Suprapubic skin (tissue), 4 donors: ENCODE results near the gene HDGFL2. TPM values are rescaled to one million over a fixed set of nuclear protein-coding genes. Genes with fewer than 3 reads are reported as not detected.

Source experiments
- DNase-seq, 2 donors: peaks; one replicate each; pipeline ENCODE4 v3.0.0-alpha.2; 2019; ENCODE audit warnings: low spot score in 2 of 2
- H3K27ac ChIP-seq: fragments of 200-600 bp; sonication (generic); one replicate; pipeline ENCODE4 v1.5.1; 2019
- H3K27me3 ChIP-seq: fragments of 200-600 bp; sonication (generic); one replicate; pipeline ENCODE4 v1.5.1; 2019
- H3K36me3 ChIP-seq: fragments of 200-600 bp; sonication (generic); one replicate; pipeline ENCODE4 v1.5.1; 2019
- H3K4me1 ChIP-seq: fragments of 200-600 bp; sonication (generic); one replicate; pipeline ENCODE4 v1.5.1; 2019
- H3K4me3 ChIP-seq: fragments of 200-600 bp; sonication (generic); one replicate; pipeline ENCODE4 v1.5.1; 2019; ENCODE audit warnings: mild to moderate bottlenecking
- H3K9me3 ChIP-seq: fragments of 200-600 bp; sonication (generic); one replicate; pipeline ENCODE4 v1.5.1; 2019
- CTCF ChIP-seq, 2 donors: fragments of 200-600 bp in 1 of 2; fragments of 450-650 bp in 1 of 2; sonication (generic) in 1 of 2; IDR thresholded peaks; one replicate each; pipeline ENCODE4 v1.5.1; 2016 to 2019; ENCODE audit warnings: antibody characterized with exemption in 2 of 2, mild to moderate bottlenecking in 1 of 2, moderate library complexity in 1 of 2
- EP300 ChIP-seq: sonication (generic); formaldehyde crosslinking; IDR thresholded peaks from one replicate; pipeline ENCODE4 v1.6.1; 2017; ENCODE audit warnings: antibody characterized with exemption
- POLR2A ChIP-seq, 2 donors: fragments of 450-650 bp; IDR thresholded peaks; one replicate each; pipeline ENCODE4 v1.6.1; 2017; ENCODE audit warnings: antibody characterized with exemption in 2 of 2, mild to moderate bottlenecking in 2 of 2, moderate library complexity in 2 of 2
- POLR2AphosphoS5 ChIP-seq, 3 donors: sonication (generic); formaldehyde crosslinking; IDR thresholded peaks; one replicate each; pipeline ENCODE4 v1.6.1; 2017; ENCODE audit warnings: antibody characterized with exemption in 3 of 3
- WGBS: methylation state at CpG from one replicate; pipeline ENCODE4 v1.1.5; 2018; 5-methylcytosine and 5-hydroxymethylcytosine counted together
- total RNA-seq, 4 donors: library from RNA; depleted of rRNA; stranded (reverse); fragments of >200 nt; gene quantifications; one replicate each; pipeline ENCODE4 v1.1.0, GENCODE V29; 2016

The HDGFL2 gene
- total RNA-seq, 4 donors from 2014 or later = 23.0 to 27.4 (median 23.4) TPM

GRCh38 chr19:4473763-4474513 lies 1.8 kb downstream of the HDGFL2 start:
- Histone ChIP-seq H3K36me3 (peaks cover 31% of the 10 kb centered on the region), H3K9me3 (no peaks in the 10 kb centered on the region), H3K27me3 (no peaks in the 10 kb centered on the region), H3K4me3 (peak overlapping the region; percentile 96), H3K4me1 (peaks cover 31% of the 10 kb centered on the region), H3K27ac (no peak overlapping the region)
- WGBS = 31% methylated on average over 23 of the region's 23 CpGs
- TF ChIP-seq EP300 (no peak), POLR2A (IDR thresholded peaks at IDR 0.05) (no peak), CTCF (IDR thresholded peaks at IDR 0.05) (no peak), POLR2AphosphoS5 (IDR thresholded peaks at IDR 0.05) (no peak)
- peak in 1 of 2 donors; percentile 66 for DNase-seq

GRCh38 chr19:4474514-4475022 lies 2.5 kb downstream of the HDGFL2 start:
- peak overlapping the region; percentile 96 for H3K4me3 ChIP-seq

GRCh38 chr19:4477034-4477801 lies 5.1 kb downstream of the HDGFL2 start:
- Histone ChIP-seq H3K27me3 (no peaks in the 10 kb centered on the region), H3K4me1 (peaks cover 26% of the 10 kb centered on the region), H3K27ac (no peak overlapping the region), H3K36me3 (peaks cover 51% of the 10 kb centered on the region), H3K9me3 (no peaks in the 10 kb centered on the region), H3K4me3 (no peak overlapping the region)
- DNase-seq = no peak
- WGBS = 71% methylated on average over 9 of the region's 16 CpGs
- TF ChIP-seq POLR2A (IDR thresholded peaks at IDR 0.05) (no peak), EP300 (no peak), POLR2AphosphoS5 (IDR thresholded peaks at IDR 0.05) (no peak), CTCF (IDR thresholded peaks at IDR 0.05) (no peak)

More at GRCh38 chr19:4474514-4475022, 2.5 kb downstream of the HDGFL2 start:
- Histone ChIP-seq H3K4me1 (peaks cover 31% of the 10 kb centered on the region), H3K27ac (no peak overlapping the region), H3K9me3 (no peaks in the 10 kb centered on the region), H3K36me3 (peaks cover 34% of the 10 kb centered on the region), H3K27me3 (no peaks in the 10 kb centered on the region)
- 25% methylated on average over 12 of the region's 13 CpGs for WGBS
- no peak for TF ChIP-seq POLR2A (IDR thresholded peaks at IDR 0.05)
- no peak for TF ChIP-seq EP300
- no peak for TF ChIP-seq CTCF (IDR thresholded peaks at IDR 0.05)
- TF ChIP-seq POLR2AphosphoS5 (IDR thresholded peaks at IDR 0.05) = no peak
- DNase-seq = no peak

- Histone ChIP-seq H3K27me3 (no peaks in the 10 kb centered on the region), H3K27ac (no peak overlapping the region), H3K9me3 (no peaks in the 10 kb centered on the region), H3K4me3 (no peak overlapping the region), H3K4me1 (no peaks in the 10 kb centered on the region), H3K36me3 (peaks cover 53% of the 10 kb centered on the region)
- no peak for DNase-seq
- WGBS = 95% methylated on average over 32 of the region's 35 CpGs
- TF ChIP-seq CTCF (IDR thresholded peaks at IDR 0.05) (no peak), POLR2AphosphoS5 (IDR thresholded peaks at IDR 0.05) (no peak), EP300 (no peak), POLR2A (IDR thresholded peaks at IDR 0.05) (no peak)
These were observed 10.7 kb downstream of the HDGFL2 start for GRCh38 chr19:4482721-4483364.
